CD4-positive, alpha-beta T cell treated with Interleukin-10 for 1 hour (primary cell): ENCODE data around the gene MYH3.
A peak's percentile ranks its signal among the peaks of the same experiment; 100 is the strongest.
"Not testable (repeated sequence)": the region's sequence is repeated elsewhere in the genome, so short reads cannot be mapped to it uniquely, and the experiment has no call there.

Experiments used
- DNase-seq: peaks from one replicate; pipeline ENCODE4 v3.0.0-alpha.2; 2020

Gene MYH3

GRCh38 chr17:10657148-10657547, at the start of gene MYH3:
Gene MYH3 (minus strand): TSS chr17:10657309. CDS start chr17:10655064, 2,245 bp downstream.
- DNase-seq = no peak

- DNase-seq = no peak
These were observed 48.6 kb upstream of the MYH3 start for GRCh38 chr17:10705727-10706126.

- peak; percentile 2 for DNase-seq
These were observed 45.5 kb upstream of the MYH3 start for GRCh38 chr17:10702574-10702973.

- DNase-seq = peak; percentile 51
These were observed 42.7 kb upstream of the MYH3 start for GRCh38 chr17:10699856-10700255.

GRCh38 chr17:10698096-10698818, 41.1 kb upstream of the MYH3 start:
- peak; percentile 5 for DNase-seq

GRCh38 chr17:10697092-10698081, 40.3 kb upstream of the MYH3 start, which contains the start of the genes ADPRM and SCO1:
Gene ADPRM (plus strand): TSS chr17:10697594. CDS start chr17:10704927, 7,333 bp downstream.
Gene SCO1 (minus strand): TSS chr17:10697533. CDS start chr17:10697507, 26 bp downstream.
- DNase-seq = peak; percentile 91

- not testable (repeated sequence) for DNase-seq
These were observed 38.8 kb upstream of the MYH3 start for GRCh38 chr17:10695875-10696407.

- DNase-seq = no peak
These were observed 30.4 kb upstream of the MYH3 start for GRCh38 chr17:10687499-10687898.

- peak; percentile 6 for DNase-seq
These were observed 26.7 kb upstream of the MYH3 start for GRCh38 chr17:10683853-10684252.

GRCh38 chr17:10681866-10682446, 24.8 kb upstream of the MYH3 start:
- no peak for DNase-seq

- DNase-seq = no peak
These were observed 17.6 kb upstream of the MYH3 start for GRCh38 chr17:10674704-10675103.

GRCh38 chr17:10673312-10673711, 16.2 kb upstream of the MYH3 start:
- no peak for DNase-seq

GRCh38 chr17:10668775-10669174, 11.7 kb upstream of the MYH3 start:
- no peak for DNase-seq

- no peak for DNase-seq
These were observed 9.8 kb upstream of the MYH3 start for GRCh38 chr17:10666906-10667305.

- no peak for DNase-seq
These were observed 7.5 kb upstream of the MYH3 start for GRCh38 chr17:10664571-10664970.

- no peak for DNase-seq
These were observed 6.1 kb upstream of the MYH3 start for GRCh38 chr17:10663231-10663630.

- no peak for DNase-seq
These were observed 4.3 kb upstream of the MYH3 start for GRCh38 chr17:10661437-10661836.

GRCh38 chr17:10657879-10658278, 770 bp upstream of the MYH3 start:
- DNase-seq = no peak

GRCh38 chr17:10653987-10654386, 3.1 kb downstream of the MYH3 start:
- DNase-seq = no peak

GRCh38 chr17:10652984-10653659, 4.0 kb downstream of the MYH3 start:
- no peak for DNase-seq

- no peak for DNase-seq
These were observed 5.2 kb downstream of the MYH3 start for GRCh38 chr17:10651927-10652326.

GRCh38 chr17:10649602-10650001, 7.5 kb downstream of the MYH3 start:
- no peak for DNase-seq
